Upper lobe of right lung (tissue), 1 donor: Measurements from ENCODE around the gene RPA3. TPM values are rescaled to one million over a fixed set of nuclear protein-coding genes. Genes with fewer than 3 reads are reported as not detected.

ENCODE experiments used
- ATAC-seq: fragments of 200-7000 bp; cut with Tn5 transposase; one replicate; pipeline ENCODE4 v1.9.1; 2020; ENCODE audit warnings: mild to moderate bottlenecking, moderate library complexity
- DNase-seq: peaks from one replicate; pipeline ENCODE4 v3.0.0-alpha.2; 2020
- H3K27ac ChIP-seq: fragments of 200-600 bp; one replicate; pipeline ENCODE4 v1.8.0; 2022
- H3K27me3 ChIP-seq: fragments of 200-600 bp; one replicate; pipeline ENCODE4 v1.8.0; 2022; ENCODE audit warnings: mild to moderate bottlenecking
- H3K36me3 ChIP-seq: fragments of 200-600 bp; one replicate; pipeline ENCODE4 v1.8.0; 2022
- H3K4me1 ChIP-seq: fragments of 200-600 bp; one replicate; pipeline ENCODE4 v1.8.0; 2022
- H3K4me3 ChIP-seq: fragments of 200-600 bp; one replicate; pipeline ENCODE4 v1.8.0; 2022; ENCODE audit warnings: mild to moderate bottlenecking
- H3K9me3 ChIP-seq: fragments of 200-600 bp; one replicate; pipeline ENCODE4 v1.8.0; 2022
- intact Hi-C: fragments of 100-400 bp; cut with DNase I; formaldehyde crosslinking; loops from one replicate; pipeline ENCODE4 v1.11.0; 2022
- long read RNA-seq: library from polyadenylated mRNA; unstranded; transcript quantifications from one replicate; pipeline ENCODE4 v2.0.0, GENCODE V29; 2021
- total RNA-seq: library from RNA; stranded (reverse); fragmentation: NEBNext Ultra II Directional; extraction: Animal tissue kit (Norgen Biotek cat#: 25700); gene quantifications from one replicate; pipeline ENCODE4 v1.2.1, GENCODE V29; 2021
- TF ChIP-seq, protein P1 (sequence below): fragments of 200-600 bp; IDR thresholded peaks from one replicate; pipeline ENCODE4 v1.8.0; 2022; ENCODE audit warnings: antibody characterized with exemption
- donor health status: DM: no; HTN: yes; CAD: no; lungs with severe emphysema.

The RPA3 gene
- 21.4 TPM for total RNA-seq
- long read RNA-seq, partial matches to known transcripts = 7 of 15 reads
- long read RNA-seq, other reads (novel, unspliced or antisense) = 8 of 15 reads

DNA sequence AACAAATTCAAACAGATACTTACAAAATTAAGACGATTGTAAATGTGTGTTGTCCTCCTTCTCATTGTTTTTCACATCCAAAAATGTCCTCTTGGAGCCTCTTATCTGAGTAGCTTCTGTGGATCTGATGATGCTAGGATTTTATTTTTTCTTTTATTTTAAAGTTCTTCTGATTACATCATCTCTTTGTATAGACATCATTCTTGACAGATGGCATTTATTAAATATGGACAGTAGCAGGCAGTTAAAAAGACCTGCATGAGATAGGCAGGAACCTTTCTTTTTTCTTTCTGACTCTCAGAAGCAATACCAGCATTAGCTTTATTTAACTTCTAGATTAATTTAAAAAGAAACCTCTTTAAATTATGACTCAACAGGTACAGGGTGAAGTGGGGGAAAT lies at the start of gene RPA3:
RPA3 (minus strand) TSS at position 116 of the 400 bp plus-strand sequence. CDS start 78,189 bp downstream, outside the sequence.
- no peak within 1 kb of the TSS for H3K4me3 ChIP-seq
- H3K36me3 ChIP-seq = no peaks in the 10 kb centered on the region
- intact Hi-C loops = no loop called here
- no peaks in the 10 kb centered on the region for H3K4me1 ChIP-seq
- H3K9me3 ChIP-seq = no peaks in the 10 kb centered on the region
- ATAC-seq = no peak
- H3K27me3 ChIP-seq = no peaks in the 10 kb centered on the region
- no peak for DNase-seq
- H3K27ac ChIP-seq = no peak within 1 kb of the TSS
- TF ChIP-seq, protein P1, sequence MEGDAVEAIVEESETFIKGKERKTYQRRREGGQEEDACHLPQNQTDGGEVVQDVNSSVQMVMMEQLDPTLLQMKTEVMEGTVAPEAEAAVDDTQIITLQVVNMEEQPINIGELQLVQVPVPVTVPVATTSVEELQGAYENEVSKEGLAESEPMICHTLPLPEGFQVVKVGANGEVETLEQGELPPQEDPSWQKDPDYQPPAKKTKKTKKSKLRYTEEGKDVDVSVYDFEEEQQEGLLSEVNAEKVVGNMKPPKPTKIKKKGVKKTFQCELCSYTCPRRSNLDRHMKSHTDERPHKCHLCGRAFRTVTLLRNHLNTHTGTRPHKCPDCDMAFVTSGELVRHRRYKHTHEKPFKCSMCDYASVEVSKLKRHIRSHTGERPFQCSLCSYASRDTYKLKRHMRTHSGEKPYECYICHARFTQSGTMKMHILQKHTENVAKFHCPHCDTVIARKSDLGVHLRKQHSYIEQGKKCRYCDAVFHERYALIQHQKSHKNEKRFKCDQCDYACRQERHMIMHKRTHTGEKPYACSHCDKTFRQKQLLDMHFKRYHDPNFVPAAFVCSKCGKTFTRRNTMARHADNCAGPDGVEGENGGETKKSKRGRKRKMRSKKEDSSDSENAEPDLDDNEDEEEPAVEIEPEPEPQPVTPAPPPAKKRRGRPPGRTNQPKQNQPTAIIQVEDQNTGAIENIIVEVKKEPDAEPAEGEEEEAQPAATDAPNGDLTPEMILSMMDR = no peak

DNA sequence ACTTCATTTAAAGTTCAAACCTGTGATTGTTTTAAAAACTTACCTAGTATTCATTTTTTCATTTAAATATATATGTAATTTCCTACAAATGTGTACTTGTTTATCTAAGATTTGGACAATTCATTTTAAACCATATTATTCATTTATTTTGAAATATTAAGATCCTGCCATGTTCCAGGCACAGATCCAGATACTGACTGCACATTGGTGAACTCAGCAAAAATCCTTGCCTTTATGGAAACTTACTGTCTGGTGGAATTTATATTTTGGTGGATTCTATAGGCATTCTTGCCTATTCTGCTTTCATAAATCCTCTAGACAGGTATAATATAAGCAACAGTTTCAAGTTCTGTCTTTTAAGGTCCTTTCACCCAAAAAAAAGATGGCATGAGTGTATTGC lies 48.3 kb upstream of the RPA3 start:
- no peak overlapping the region for H3K27ac ChIP-seq
- peaks cover 25% of the 10 kb centered on the region for H3K4me1 ChIP-seq

DNA sequence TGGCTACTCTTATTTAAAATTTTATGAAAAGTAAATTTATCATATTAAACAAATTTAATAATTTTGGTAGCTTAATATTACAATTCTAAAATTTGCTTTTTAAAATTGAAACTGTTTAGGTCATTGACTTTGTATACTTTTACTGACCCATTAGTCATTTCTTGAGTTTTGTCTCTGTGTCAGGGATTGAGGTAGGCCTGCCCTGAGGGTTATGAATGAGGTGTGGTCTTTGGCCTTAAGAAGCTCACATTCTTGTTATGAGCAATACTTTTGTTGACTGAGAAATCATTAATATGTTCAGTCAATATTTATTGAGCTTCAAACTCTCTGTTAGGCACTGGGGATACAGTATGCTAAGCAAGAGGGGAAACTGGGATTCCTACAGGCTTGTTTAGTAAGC lies 47.0 kb upstream of the RPA3 start:
- intact Hi-C loops = no loop called here
- no peak for ATAC-seq
- H3K4me3 ChIP-seq = no peak overlapping the region
- peaks cover 25% of the 10 kb centered on the region for H3K4me1 ChIP-seq
- no peak overlapping the region for H3K27ac ChIP-seq
- no peaks in the 10 kb centered on the region for H3K9me3 ChIP-seq
- H3K27me3 ChIP-seq = no peaks in the 10 kb centered on the region
- no peak for DNase-seq
- H3K36me3 ChIP-seq = no peaks in the 10 kb centered on the region
- TF ChIP-seq, protein P1 = no peak

More for the DNA sequence above, 48.3 kb upstream of the RPA3 start:
- H3K4me3 ChIP-seq = no peak overlapping the region
- no peaks in the 10 kb centered on the region for H3K36me3 ChIP-seq
- TF ChIP-seq, protein P1 = no peak
- no peaks in the 10 kb centered on the region for H3K27me3 ChIP-seq
- no peaks in the 10 kb centered on the region for H3K9me3 ChIP-seq
- DNase-seq (no peak), ATAC-seq (no peak)
- intact Hi-C loops = no loop called here

DNA sequence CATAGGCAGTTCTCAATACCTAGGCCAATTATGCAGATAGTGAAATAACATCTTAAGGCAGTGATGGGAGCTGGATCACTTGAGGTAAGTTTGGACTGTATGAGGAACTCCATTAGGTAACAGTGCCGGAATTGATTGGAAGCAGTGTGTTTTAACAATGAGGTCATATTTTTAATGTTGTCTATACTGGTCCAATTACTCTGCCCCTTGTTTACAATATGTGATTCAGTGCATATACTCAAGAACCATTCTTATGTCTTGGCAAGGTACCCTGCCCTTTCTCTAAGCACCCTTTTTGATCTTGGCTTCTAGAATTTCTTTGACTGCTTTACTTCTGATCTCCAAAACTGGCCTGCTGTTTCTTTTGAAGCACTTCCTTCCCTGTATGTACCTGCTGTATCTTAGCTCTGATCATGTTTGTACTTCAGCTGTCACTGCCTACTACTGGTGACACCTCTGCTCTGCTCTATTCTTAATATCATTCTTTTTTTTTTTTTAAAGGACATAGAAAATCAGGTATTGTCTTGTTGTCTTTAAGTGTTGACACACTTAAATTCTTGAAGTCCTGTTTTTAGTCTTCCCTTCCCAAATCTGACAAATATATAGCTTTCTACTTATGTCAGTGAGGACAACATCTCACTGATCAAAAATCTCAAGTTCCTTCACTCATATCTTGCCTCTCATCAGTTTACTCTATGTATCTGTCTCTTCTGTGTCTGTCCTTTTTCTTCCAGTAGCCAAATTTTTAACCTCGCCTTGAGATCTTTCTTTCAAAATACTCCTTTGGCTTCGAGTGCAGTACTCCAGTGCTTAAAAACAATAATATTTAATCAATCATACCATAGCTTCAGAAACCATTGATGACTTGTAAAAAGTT lies 46.4 kb upstream of the RPA3 start:
- no peak overlapping the region for H3K27ac ChIP-seq

DNA sequence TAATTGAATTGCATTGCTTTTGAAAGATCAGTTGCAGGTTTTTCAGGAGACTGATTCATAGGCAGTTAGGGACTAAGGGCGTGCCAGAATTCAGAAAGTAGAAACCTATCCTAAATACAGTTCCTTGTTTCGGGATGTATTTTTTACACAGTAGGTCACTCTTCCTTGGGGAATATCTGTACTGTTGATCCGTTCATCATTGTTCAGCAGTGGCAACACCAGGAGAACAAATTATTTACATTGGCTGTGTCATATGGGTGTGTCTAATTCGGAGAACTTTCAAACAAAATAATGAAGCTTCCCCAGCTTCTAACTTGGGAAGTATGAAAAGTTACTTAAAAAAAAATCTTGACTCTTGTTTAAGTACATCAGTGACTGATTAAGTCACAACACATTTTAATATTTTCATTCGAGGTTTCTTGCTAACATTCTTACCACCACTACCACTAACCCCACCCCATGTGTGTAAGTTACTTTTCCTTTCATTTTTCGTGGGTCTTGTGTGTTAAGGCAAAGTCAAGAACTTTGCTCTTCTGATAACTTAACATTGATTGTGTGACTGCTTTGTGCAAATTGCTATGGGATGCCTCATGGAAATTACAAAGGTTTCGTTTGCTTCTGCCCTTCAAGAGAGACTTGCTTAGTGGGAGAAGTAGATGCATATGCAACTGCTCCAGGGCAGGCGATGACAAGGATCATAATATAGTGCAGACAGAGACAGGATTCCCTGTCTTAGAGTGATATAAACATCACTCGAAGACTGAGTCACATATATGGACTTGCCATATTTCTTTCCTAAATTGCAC lies 43.8 kb upstream of the RPA3 start:
- no peak for DNase-seq

More for the DNA sequence above, 46.4 kb upstream of the RPA3 start:
- intact Hi-C loops = no loop called here
- H3K4me1 ChIP-seq = peaks cover 25% of the 10 kb centered on the region
- DNase-seq (no peak), ATAC-seq (peak; percentile 38)
- no peak overlapping the region for H3K4me3 ChIP-seq
- TF ChIP-seq, protein P1 = no peak
- no peaks in the 10 kb centered on the region for H3K27me3 ChIP-seq
- no peaks in the 10 kb centered on the region for H3K9me3 ChIP-seq
- no peaks in the 10 kb centered on the region for H3K36me3 ChIP-seq

More for the DNA sequence above, 43.8 kb upstream of the RPA3 start:
- Histone ChIP-seq H3K4me1 (peaks cover 19% of the 10 kb centered on the region), H3K4me3 (peak overlapping the region; percentile 50), H3K27ac (peak overlapping the region; percentile 73), H3K36me3 (no peaks in the 10 kb centered on the region), H3K9me3 (no peaks in the 10 kb centered on the region), H3K27me3 (no peaks in the 10 kb centered on the region)
- ATAC-seq = peak; percentile 71
- TF ChIP-seq, protein P1 = no peak
- intact Hi-C loops = no loop called here
